Activated gamma-delta T cell treated with anti-CD3 and anti-CD28 coated beads, Interleukin-2, amount 50 U/mL, for 16 hours (primary cell): Measurements from ENCODE around the gene DSG1.
"Not testable (repeated sequence)": the region's sequence is repeated elsewhere in the genome, so short reads cannot be mapped to it uniquely, and the experiment has no call there.

Source experiments
- DNase-seq: peaks from one replicate; pipeline ENCODE4 v3.0.0-alpha.2; 2020; ENCODE audit warnings: low read depth

DSG1 gene

DNA sequence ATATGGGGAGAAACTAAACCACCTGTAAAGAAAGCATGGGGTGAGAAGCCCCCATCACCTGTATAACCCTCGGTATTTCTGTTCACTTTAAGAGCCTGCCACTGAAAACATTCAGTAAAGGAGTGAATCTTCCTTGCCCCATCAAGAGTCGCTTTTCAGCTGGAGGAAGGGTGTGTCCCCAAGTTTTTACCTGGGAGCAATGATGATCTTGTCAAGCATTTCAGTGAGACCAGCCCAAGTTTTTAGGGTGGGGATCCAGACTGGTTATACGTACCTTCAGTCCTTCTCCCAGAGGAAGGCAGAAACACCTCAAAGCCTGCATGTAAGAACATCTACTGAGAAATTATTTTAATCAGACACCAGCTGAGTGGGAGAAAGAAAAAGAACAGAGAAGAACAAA is at the start of gene DSG1:
DSG1 (plus strand) TSS at position 301 of the 400 bp plus-strand sequence. CDS start 141 bp downstream, outside the sequence.
- no peak for DNase-seq

- no peak for DNase-seq
These were observed 49.0 kb upstream of the DSG1 start for GRCh38 chr18:31268985-31269406.

DNA sequence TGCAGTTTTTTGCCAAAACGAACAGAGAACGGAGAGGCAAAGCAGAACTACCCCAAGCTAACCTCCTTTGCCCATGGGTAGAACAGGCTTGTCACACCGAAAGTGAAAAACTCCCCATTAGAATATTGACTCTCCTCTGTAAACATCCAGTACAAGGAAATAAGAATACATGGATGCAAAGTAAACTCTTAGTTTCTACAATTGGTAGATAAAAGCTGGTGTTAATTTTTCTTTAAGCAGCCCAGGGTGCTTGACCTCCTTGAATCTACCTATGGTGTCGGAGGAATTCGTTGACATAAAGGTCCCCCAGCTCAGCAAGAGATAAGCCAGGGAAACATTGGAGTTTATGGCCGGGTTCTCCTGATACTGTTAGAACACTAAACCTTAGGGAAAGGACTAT is 48.4 kb upstream of the DSG1 start:
- DNase-seq = no peak

DNA sequence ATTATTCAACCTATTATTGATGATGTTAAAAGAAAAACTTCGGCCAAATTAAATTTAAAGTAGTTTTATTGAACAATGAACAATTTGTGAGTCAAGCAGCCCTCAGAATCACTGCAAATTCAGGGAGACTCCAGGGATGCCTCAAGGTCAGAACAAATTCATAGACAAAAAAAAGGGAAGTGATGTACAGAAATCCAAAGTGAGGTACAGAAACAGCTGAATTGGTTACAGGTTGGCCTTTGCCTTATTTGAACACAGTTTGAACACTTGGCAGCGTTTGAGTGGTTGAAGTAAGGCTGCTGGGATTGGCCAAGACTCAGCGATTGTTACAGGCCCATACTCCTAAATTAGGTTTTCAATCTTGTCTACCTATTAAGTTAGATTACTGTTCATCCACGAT is 47.4 kb upstream of the DSG1 start:
- no peak for DNase-seq

GRCh38 chr18:31273812-31274527 is 44.0 kb upstream of the DSG1 start:
- DNase-seq = no peak

DNA sequence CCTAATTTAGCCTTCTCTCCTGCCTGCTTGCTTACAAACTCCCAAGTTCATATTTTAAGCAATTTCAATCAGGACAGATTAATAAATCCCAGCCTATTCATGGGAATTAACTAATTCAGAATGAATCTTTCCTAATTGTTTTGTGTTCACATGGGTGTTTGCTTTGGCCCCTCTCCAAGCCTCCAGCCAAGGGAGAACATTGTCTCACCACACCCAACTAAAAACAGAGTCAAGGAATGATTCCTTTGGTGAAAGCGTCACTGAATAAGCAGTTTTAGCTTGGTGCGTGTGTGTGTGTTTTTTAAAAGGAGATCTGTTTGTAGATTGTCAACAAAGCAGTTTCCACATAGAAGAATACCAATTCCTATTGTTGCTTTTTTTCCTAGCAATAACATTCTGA is 43.0 kb upstream of the DSG1 start:
- no peak for DNase-seq

DNA sequence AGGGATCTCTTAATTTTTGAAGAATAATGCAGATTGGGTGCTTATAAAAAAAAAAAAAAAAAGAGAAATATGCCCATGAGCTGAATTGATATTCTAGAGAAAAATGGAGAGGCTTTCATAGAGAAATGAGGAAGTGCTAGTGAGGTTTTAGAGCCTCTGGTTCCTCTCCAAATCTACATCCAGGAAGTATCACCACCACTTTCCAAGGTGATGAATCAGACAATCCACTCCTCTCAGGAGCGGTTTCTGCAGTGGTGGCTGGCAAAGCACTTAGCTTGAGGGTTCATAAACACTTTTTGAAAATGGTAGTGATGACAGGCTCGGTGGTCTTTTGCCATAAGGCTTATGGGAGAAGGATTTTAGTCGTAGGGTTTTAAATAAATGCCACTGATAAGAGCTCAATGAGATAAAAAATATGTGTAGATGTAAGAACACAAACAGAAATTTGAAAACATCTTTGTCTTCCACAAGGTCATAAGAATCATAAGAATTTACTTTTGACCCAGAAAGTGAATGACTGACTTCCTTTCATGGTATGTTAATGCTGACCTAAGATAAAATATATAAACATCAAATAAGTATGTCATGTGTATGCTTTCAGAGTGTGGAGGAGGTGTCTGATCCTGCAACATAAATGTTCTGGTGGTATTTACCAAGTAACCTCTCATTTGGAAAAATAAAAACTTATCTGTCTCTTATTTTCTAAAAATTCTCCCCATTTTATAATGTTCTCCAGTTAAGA is 42.1 kb upstream of the DSG1 start:
- no peak for DNase-seq

DNA sequence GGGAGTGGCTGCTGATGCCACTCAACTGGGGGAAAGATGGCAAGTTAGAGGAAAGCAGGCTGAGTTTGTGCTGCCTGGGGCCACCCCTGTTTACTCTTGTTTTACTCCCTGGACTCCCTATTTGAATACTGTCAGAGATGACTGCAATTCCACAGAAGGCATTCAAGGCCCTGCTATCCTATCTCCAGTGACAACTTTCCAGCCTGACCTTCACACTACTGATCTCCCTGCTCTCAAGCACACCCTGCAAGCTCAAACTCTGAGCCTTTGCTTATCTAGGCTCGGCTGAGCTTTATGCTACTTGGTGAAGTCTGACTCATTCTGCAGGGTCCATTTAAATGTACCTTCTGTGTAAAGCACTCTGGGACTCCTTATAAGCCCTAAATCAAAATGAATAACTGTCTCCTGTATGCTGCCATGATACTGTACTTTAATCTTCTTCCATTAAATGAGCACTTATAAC is 39.3 kb upstream of the DSG1 start:
- DNase-seq = no peak

- no peak for DNase-seq
These were observed 37.5 kb upstream of the DSG1 start for GRCh38 chr18:31280502-31280901.

DNA sequence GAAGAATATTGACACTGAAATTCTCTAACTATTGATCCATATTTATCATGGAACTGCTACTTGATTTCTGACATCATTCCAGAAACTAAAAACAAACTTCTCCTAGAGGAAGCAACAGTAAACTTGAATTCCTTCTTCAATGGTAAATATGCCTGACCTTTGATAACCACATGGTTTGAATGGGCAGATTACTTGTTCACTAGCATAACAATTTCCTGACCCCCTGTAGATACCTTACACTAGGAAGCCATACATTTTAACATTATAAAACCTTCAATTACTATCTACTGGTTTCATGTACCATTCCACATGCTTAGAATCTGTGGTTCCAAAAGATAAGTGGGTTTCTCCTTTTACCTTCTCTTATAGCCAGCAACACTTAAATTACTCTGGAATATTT is 36.5 kb upstream of the DSG1 start:
- no peak for DNase-seq

- not testable (repeated sequence) for DNase-seq
These were observed 28.5 kb upstream of the DSG1 start for GRCh38 chr18:31289446-31289845.

- no peak for DNase-seq
These were observed 26.3 kb upstream of the DSG1 start for GRCh38 chr18:31291688-31292087.

- no peak for DNase-seq
These were observed 23.7 kb upstream of the DSG1 start for GRCh38 chr18:31294199-31294747.

- no peak for DNase-seq
These were observed 20.7 kb upstream of the DSG1 start for GRCh38 chr18:31297248-31297647.

DNA sequence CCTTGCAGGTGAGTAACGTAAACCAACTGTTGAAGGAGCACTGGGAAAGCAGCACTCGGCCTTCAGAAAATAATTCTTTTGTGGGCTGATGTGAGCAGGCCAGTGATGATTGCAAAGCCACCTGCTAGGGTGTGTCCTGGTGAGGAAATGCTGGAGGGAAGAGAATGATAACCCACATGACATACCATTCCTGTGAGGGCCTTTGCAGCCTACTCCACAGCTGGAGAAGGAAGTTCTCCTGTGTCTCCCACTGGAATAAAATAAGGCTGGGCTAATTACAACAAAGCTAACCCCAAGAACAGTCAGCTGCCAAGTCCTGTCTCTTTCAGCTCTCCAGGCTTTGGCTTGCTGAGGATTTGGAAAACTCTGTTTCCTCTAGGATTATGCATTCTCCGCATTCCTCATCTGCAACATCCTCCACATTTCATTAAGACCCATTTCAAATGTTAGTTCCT is 16.7 kb upstream of the DSG1 start:
- no peak for DNase-seq

- DNase-seq = no peak
These were observed 15.0 kb upstream of the DSG1 start for GRCh38 chr18:31302991-31303390.

GRCh38 chr18:31303771-31304170 is 14.2 kb upstream of the DSG1 start:
- no peak for DNase-seq

GRCh38 chr18:31309115-31309514 is 8.8 kb upstream of the DSG1 start:
- no peak for DNase-seq

DNA sequence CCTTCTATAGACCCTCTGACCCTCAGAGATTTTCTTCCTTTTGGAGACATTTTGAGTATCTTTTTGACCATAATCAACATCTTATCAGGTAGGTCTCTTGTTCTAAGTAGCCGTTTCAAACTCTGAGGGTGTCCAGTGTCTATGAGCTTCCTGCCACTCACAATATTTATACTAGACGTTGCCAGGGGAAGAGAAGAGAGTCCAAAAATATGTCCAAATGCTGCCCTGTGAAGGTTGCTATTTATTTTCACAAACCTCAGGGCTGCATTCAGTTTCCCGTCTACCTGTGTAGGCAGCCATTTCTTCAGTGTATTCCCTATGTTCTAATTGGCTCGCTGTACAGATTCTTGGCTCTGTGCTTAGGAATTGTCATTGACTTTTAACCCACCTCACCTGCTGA is 986 bp upstream of the DSG1 start:
- no peak for DNase-seq

GRCh38 chr18:31321719-31322118 is 3.8 kb downstream of the DSG1 start:
- DNase-seq = no peak

DNA sequence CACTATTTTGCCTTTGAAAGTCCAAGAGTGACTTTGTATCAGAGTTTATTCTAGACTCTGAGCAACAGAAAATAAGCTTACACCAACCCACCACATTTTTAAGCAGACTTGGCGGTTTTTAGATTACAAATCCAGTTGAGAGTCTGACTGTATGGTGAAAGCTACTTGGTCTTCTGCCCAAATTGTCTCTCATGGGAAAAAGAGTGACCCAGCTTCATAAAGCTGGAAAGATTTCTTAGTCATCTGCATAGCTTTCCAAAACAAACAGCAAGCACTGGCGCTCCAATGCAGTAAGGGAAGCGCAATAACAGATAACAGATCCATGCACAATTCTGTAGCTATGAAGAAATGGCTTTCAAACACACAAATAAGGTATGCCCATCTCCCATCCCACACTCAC is 7.1 kb downstream of the DSG1 start:
- no peak for DNase-seq

DNA sequence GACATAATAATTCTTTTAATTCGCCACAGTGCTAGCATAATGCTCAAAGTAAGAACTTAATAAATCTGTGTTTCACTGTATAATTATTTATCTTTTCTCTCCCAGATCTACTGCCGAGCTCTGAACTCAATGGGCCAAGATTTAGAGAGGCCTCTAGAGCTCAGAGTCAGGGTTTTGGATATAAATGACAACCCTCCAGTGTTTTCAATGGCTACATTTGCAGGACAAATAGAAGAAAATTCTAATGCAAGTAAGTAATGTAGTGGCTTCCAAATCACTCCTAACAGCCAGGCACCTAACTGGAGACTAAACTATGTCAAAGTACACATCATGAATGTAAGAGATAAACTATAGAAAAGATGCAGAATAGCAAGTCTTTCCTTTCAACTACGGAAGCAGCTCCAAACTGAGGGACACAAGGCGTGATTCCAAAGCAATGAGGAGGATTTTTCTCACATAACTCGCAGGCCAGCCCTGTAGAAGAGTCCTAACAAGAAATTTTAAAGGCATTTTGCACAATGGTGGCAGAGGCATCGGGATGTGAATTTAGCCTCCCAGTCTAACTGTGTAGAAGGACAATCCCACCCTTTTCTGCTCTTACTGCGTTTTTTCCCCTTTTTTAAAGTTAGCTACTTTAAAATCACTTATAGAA is 12.0 kb downstream of the DSG1 start:
- no peak for DNase-seq

DNA sequence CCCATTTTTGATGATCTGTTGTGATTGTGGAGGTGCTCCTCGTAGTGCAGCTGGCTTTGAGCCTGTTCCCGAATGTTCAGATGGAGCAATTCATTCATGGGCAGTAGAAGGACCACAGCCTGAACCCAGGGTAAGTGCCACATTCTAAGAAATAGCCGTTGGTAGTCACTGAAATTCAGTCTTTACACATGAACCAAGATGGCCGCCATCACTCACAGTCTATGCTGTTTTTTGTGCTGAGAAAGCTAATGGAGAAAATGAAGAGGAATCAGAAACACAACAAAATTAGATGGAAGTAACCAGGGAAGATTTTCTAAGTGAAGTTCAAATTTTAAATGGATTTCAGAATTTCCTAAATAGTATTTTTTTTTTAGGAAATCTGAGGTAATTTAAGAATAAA is 25.5 kb downstream of the DSG1 start:
- DNase-seq = no peak
